B cell (primary cell): ENCODE data around the gene ELFN1.
"Not testable (repeated sequence)": the region's sequence is repeated elsewhere in the genome, so short reads cannot be mapped to it uniquely, and the experiment has no call there.

Source experiments
- EZH2 ChIP-seq: IDR thresholded peaks from 2 replicates; pipeline ENCODE4 v1.6.1; 2012; ENCODE audit warnings: borderline replicate concordance, low read depth, mild to moderate bottlenecking, moderate library complexity, low read length; ENCODE audit not compliant: insufficient read depth, poor library complexity, severe bottlenecking
- TF ChIP-seq, protein P1 (sequence below): fragments of 200-600 bp; IDR thresholded peaks from one replicate; pipeline ENCODE4 v1.8.0; 2022; ENCODE audit warnings: antibody characterized with exemption, mild to moderate bottlenecking

DNA sequence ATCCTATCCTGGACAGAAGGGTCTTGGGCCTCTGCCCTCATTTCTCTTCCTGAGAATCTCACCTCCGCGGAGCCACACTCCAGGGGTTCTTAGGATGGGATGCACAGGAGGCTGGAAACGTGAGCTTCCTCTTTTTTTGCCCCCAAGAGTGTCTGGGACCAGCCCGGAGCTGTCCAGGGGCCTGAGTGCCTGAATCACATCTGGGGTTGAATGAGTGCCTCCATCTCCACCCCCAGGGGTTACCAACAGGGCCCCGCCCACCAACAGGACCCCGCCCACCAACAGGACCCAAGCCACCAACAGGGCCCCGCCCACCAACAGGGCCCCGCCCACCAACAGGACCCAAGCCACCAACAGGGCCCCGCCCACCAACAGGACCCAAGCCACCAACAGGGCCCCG lies 48.8 kb downstream of the ELFN1 start:
- TF ChIP-seq, protein P1, sequence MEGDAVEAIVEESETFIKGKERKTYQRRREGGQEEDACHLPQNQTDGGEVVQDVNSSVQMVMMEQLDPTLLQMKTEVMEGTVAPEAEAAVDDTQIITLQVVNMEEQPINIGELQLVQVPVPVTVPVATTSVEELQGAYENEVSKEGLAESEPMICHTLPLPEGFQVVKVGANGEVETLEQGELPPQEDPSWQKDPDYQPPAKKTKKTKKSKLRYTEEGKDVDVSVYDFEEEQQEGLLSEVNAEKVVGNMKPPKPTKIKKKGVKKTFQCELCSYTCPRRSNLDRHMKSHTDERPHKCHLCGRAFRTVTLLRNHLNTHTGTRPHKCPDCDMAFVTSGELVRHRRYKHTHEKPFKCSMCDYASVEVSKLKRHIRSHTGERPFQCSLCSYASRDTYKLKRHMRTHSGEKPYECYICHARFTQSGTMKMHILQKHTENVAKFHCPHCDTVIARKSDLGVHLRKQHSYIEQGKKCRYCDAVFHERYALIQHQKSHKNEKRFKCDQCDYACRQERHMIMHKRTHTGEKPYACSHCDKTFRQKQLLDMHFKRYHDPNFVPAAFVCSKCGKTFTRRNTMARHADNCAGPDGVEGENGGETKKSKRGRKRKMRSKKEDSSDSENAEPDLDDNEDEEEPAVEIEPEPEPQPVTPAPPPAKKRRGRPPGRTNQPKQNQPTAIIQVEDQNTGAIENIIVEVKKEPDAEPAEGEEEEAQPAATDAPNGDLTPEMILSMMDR: not testable (repeated sequence)
- not testable (repeated sequence) for TF ChIP-seq EZH2
